Karpas-422 (cell line): ENCODE data around the gene ZNF837. TPM values are rescaled to one million over a fixed set of nuclear protein-coding genes. Genes with fewer than 3 reads are reported as not detected.

Source experiments
- DNase-seq: peaks from one replicate; pipeline ENCODE4 v3.0.0-alpha.2; 2015
- H2AFZ ChIP-seq: fragments of 200-600 bp; sonication (generic); 2 replicates; pipeline ENCODE4 v1.6.1; 2014; ENCODE audit warnings: antibody characterized with exemption, low read length, mixed read lengths
- H3K27ac ChIP-seq: fragments of 200-600 bp; sonication (generic); 2 replicates; pipeline ENCODE4 v1.5.1; 2014; ENCODE audit warnings: mild to moderate bottlenecking, low read length, moderate library complexity
- H3K27me3 ChIP-seq: fragments of 200-600 bp; sonication (generic); 2 replicates; pipeline ENCODE4 v1.6.1; 2014; ENCODE audit warnings: low read length, mixed read lengths
- H3K36me3 ChIP-seq: fragments of 200-600 bp; sonication (generic); 2 replicates; pipeline ENCODE4 v1.6.1; 2014; ENCODE audit warnings: low read length, mixed read lengths; ENCODE audit not compliant: insufficient read depth
- H3K4me1 ChIP-seq: fragments of 200-600 bp; sonication (generic); 2 replicates; pipeline ENCODE4 v1.6.1; 2014; ENCODE audit warnings: mild to moderate bottlenecking, low read length, mixed read lengths
- H3K4me2 ChIP-seq: fragments of 200-600 bp; sonication (generic); 2 replicates; pipeline ENCODE4 v1.6.1; 2014; ENCODE audit warnings: low read length, low read depth, mild to moderate bottlenecking; ENCODE audit not compliant: poor library complexity, severe bottlenecking
- H3K4me3 ChIP-seq: fragments of 200-600 bp; sonication (generic); 2 replicates; pipeline ENCODE4 v1.5.1; 2014; ENCODE audit warnings: mild to moderate bottlenecking, antibody characterized with exemption, low read length, mixed read lengths
- H3K79me2 ChIP-seq: fragments of 200-600 bp; sonication (generic); 2 replicates; pipeline ENCODE4 v1.6.1; 2014; ENCODE audit warnings: mild to moderate bottlenecking, low read length, mixed read lengths
- H3K9ac ChIP-seq: fragments of 200-600 bp; sonication (generic); 2 replicates; pipeline ENCODE4 v1.6.0; 2014; ENCODE audit warnings: low read length
- H3K9me2 ChIP-seq: fragments of 200-600 bp; sonication (generic), shearing (Covaris generic); replicated peaks from 2 replicates; pipeline ENCODE4 v1.6.0; 2014; ENCODE audit warnings: mild to moderate bottlenecking, low read length, moderate library complexity; ENCODE audit not compliant: insufficient read depth
- H3K9me3 ChIP-seq: fragments of 300-700, 200-600 bp; sonication (generic); 2 replicates; pipeline ENCODE4 v1.6.1; 2014; ENCODE audit warnings: low read length, mixed read lengths
- H4K20me1 ChIP-seq: fragments of 200-600 bp; sonication (generic); 2 replicates; pipeline ENCODE4 v1.6.1; 2014; ENCODE audit warnings: mild to moderate bottlenecking, antibody characterized with exemption, low read length, low read depth; ENCODE audit not compliant: insufficient read depth
- total RNA-seq: library from RNA; depleted of rRNA; stranded (reverse); fragments of >200 nt; shearing (Covaris generic); gene quantifications from 2 replicates; pipeline ENCODE4 v1.2.3, GENCODE V29; 2014; ENCODE audit warnings: low replicate concordance

ZNF837 gene
- total RNA-seq, 1 experiment from 2014 or later = 0.75 TPM

DNA sequence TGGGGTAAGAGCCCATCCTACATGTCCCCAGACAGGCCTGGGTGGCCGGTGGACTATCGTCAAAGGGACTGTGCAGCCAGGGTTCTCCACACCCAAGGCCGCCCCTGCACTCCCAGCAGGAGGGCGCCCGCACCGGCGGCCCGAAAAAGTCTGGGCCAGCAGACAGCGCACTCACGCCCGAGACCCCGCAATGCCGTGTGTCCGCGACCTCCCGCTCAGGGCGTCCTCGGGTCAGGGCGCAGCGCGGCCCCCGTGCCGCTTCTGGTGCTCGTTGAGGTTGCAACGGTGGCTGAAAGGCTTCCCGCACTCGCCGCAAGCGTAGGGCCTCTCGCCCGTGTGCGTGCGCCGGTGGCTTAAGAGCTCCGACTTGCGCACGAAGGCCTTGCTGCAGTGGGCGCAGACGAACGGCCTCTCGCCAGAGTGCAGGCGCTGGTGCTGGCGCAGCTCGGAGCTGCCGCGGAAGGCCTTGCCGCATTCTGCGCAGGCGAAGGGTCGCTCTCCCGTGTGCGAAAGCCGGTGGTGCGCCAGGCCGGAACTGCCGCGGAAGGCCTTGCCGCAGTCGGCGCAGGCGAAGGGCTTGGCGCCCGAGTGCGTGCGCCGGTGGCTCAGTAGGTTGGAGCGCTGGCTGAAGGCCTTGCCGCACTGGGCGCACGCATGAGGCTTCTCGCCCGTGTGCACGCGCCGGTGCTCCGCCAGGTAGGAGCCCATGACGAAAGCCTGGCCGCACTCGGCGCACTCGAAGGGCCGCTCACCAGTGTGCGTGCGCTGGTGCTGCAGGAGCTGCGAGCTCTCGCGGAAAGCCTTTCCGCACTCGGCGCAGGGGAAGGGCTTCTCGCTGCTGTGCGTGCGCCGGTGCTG is 24.7 kb downstream of the ZNF837 start:
- H2AFZ ChIP-seq = no peak overlapping the region
- H3K9me2 ChIP-seq = no peaks in the 10 kb centered on the region
- H3K4me3 ChIP-seq = no peak overlapping the region
- DNase-seq = no peak
- no peaks in the 10 kb centered on the region for H3K9me3 ChIP-seq
- no peak overlapping the region for H3K4me2 ChIP-seq
- peaks cover 3% of the 10 kb centered on the region; the same call in 1 of the 2 replicates for H3K79me2 ChIP-seq
- peaks cover 3% of the 10 kb centered on the region for H3K4me1 ChIP-seq
- no peak overlapping the region for H3K27ac ChIP-seq
- H3K9ac ChIP-seq = no peak overlapping the region
- no peaks in the 10 kb centered on the region for H4K20me1 ChIP-seq
- no peaks in the 10 kb centered on the region for H3K36me3 ChIP-seq
- no peaks in the 10 kb centered on the region for H3K27me3 ChIP-seq

GRCh38 chr19:58355215-58355796 is 25.5 kb downstream of the ZNF837 start:
- Histone ChIP-seq H3K4me1 (no peaks in the 10 kb centered on the region), H3K36me3 (no peaks in the 10 kb centered on the region), H3K9ac (no peak overlapping the region), H4K20me1 (no peaks in the 10 kb centered on the region), H3K27me3 (no peaks in the 10 kb centered on the region), H3K4me2 (no peak overlapping the region), H3K79me2 (0 out of 2 replicates have a peak, but pooled peaks cover 5% of the 10 kb centered on the region), H3K27ac (no peak overlapping the region), H2AFZ (no peak overlapping the region), H3K4me3 (no peak overlapping the region), H3K9me3 (no peaks in the 10 kb centered on the region), H3K9me2 (no peaks in the 10 kb centered on the region)
- DNase-seq = no peak

DNA sequence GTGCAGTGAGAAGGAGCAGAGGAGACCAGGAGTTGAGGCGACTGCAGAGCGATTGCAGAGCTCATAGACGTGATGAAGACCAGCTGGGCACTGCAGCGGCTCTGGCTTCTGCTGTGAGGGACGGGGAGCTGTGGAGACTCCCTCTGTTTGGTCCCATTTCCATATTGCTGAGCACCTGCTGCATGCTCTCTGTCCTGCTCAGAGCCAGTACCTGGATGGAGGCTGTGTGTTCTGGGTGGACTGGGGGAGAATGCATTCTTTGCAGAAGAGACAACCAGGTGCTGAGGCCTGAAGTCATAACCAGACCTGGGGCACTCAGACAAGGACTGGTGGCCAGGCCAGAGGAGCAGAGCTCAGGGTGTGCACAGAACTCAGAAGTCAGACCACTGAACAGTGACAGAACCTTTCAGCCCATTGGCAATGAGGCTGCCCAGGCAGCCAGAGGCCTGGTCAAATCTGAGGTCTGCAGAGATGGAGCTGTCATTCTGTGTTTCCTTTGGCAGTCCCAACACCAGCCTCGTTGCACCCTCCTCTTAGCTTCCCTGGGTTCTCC is 26.3 kb downstream of the ZNF837 start:
- Histone ChIP-seq H3K9ac (no peak overlapping the region), H3K36me3 (no peaks in the 10 kb centered on the region), H3K27me3 (no peaks in the 10 kb centered on the region), H3K9me2 (no peaks in the 10 kb centered on the region), H4K20me1 (no peaks in the 10 kb centered on the region), H3K79me2 (peaks cover 8% of the 10 kb centered on the region), H3K9me3 (no peaks in the 10 kb centered on the region), H3K27ac (no peak overlapping the region), H3K4me3 (no peak overlapping the region), H3K4me2 (no peak overlapping the region), H3K4me1 (no peaks in the 10 kb centered on the region), H2AFZ (no peak overlapping the region)
- DNase-seq = no peak

GRCh38 chr19:58353717-58354477 is 26.9 kb downstream of the ZNF837 start:
- Histone ChIP-seq H4K20me1 (no peaks in the 10 kb centered on the region), H3K27me3 (no peaks in the 10 kb centered on the region), H3K4me1 (peaks cover 5% of the 10 kb centered on the region; the same call in 1 of the 2 replicates), H3K4me2 (no peak overlapping the region), H3K36me3 (no peaks in the 10 kb centered on the region), H2AFZ (no peak overlapping the region), H3K9me2 (no peaks in the 10 kb centered on the region), H3K9me3 (no peaks in the 10 kb centered on the region), H3K27ac (no peak overlapping the region), H3K9ac (no peak overlapping the region), H3K79me2 (peaks cover 15% of the 10 kb centered on the region), H3K4me3 (no peak overlapping the region)
- no peak for DNase-seq

DNA sequence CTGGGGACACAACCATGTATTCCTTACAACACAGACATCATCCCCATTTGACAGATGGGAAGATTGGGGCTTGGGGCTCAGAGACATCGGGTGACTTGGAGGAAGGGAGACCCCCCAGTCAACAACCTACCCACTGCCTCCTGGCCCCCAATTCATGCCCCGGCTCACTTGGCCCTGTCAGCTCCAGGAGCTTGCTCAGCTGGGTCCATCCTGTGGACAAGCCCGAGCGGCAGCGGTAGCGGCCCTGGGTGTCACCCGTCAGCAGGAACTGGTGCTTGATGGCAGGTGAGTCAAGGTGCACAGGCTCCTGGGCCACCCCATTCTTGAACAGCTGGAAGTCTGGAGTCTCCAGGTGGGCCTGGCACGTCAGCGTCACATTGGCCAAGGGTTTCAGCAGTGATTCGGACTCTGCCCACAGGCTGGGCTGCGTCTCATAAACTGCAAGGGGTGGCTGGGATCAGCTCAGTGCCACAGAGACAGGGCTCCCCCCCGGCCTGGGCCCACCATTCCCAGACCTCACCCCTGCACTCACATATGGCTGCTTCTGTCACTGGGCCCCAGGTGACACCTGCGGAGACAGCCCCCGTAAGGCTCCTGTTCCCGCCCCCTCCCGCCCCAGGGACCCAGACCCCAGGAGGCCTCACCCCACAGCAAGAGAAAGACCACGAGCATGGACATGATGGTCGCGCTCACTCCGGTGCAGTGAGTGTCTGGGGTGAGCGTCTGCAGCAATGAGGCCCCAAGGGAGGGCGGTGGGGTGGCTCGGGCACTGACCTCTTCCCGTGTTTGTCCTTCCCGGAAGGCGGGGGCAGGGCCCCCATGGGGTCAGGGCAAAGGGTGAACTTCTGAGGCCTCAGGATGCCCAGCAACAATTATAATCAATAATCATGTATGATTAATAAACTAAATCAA is 27.8 kb downstream of the ZNF837 start, which contains the start of gene A1BG:
TSS of gene A1BG (minus strand) at position 733 of the 912 bp plus-strand sequence. CDS start at position 678, 55 bp downstream.
- Histone ChIP-seq H2AFZ (no peak within 1 kb of the TSS), H3K4me3 (no peak within 1 kb of the TSS), H3K9ac (no peak within 1 kb of the TSS), H3K27me3 (no peaks in the 10 kb centered on the region), H3K4me1 (peaks cover 12% of the 10 kb centered on the region), H3K79me2 (peaks cover 23% of the 10 kb centered on the region), H3K9me3 (no peaks in the 10 kb centered on the region), H3K27ac (no peak within 1 kb of the TSS), H3K4me2 (no peak within 1 kb of the TSS), H3K9me2 (no peaks in the 10 kb centered on the region), H3K36me3 (no peaks in the 10 kb centered on the region), H4K20me1 (no peaks in the 10 kb centered on the region)
- no peak for DNase-seq

DNA sequence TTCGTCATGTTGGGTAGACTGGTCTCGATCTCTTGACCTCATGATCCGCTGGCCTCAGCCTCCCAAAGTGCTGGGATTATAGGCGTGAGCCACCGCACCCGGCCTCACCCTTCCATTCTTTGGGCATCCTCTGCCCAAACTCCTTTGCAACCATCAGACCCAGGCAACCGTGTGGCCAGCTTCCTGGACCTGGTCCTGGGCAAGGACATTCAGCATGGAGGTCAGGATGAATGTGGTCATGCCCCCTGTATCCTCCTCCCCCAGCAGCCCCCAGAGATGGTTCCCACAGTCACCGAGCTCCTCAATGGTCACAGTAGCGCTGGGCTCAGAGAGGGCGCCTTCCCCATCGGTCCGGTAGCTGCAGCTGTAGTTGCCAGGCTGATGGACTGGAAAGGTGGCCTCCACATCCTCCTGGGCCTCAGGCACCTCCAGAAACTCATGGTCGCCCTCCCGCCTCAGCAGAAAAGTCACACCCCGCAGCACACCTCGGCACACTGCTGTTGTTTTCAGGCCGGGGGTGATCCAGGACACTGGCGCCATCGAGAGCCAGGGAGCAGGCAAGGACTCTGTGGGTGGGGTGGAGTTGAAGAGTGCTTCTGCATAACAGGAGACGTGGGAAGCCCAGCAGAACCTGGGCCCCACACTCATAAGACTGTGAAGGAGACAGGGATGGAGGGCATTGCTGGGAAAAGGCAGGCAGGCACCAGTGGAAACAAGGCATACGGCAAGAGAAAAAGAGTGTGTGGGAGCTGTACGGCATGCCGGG is 28.7 kb downstream of the ZNF837 start:
- Histone ChIP-seq H3K36me3 (no peaks in the 10 kb centered on the region), H3K4me1 (peaks cover 15% of the 10 kb centered on the region), H3K9me3 (no peaks in the 10 kb centered on the region), H2AFZ (no peak overlapping the region), H3K27ac (no peak overlapping the region), H3K9me2 (no peaks in the 10 kb centered on the region), H3K9ac (no peak overlapping the region), H3K4me2 (no peak overlapping the region), H3K79me2 (peaks cover 27% of the 10 kb centered on the region), H4K20me1 (no peaks in the 10 kb centered on the region), H3K27me3 (no peaks in the 10 kb centered on the region), H3K4me3 (no peak overlapping the region)
- no peak for DNase-seq

DNA sequence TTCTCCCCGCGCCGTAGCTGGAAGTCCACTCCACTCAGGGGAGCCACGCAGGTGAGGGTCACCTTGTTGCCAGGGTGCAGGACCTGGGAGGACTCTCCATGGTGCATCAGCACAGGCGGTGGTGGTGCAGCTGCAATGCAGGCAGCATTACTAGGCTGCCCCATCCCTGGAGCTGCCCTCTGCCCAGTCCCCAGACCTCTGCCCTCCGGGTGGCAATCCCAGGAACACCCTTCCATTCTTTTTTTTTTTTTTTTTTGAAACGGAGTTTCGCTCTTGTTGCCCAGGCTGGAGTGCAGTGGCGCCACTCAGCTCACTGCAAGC is 29.3 kb downstream of the ZNF837 start:
- H3K9ac ChIP-seq = no peak overlapping the region
- H4K20me1 ChIP-seq = no peaks in the 10 kb centered on the region
- H3K9me3 ChIP-seq = no peaks in the 10 kb centered on the region
- no peak overlapping the region for H3K4me3 ChIP-seq
- peaks cover 32% of the 10 kb centered on the region for H3K79me2 ChIP-seq
- H3K27ac ChIP-seq = no peak overlapping the region
- H3K27me3 ChIP-seq = no peaks in the 10 kb centered on the region
- no peak overlapping the region for H3K4me2 ChIP-seq
- no peaks in the 10 kb centered on the region for H3K9me2 ChIP-seq
- DNase-seq = no peak
- H2AFZ ChIP-seq = no peak overlapping the region
- no peaks in the 10 kb centered on the region for H3K36me3 ChIP-seq
- peaks cover 22% of the 10 kb centered on the region for H3K4me1 ChIP-seq
